ENCODE measurements around the gene SERPINA9.

DNA sequence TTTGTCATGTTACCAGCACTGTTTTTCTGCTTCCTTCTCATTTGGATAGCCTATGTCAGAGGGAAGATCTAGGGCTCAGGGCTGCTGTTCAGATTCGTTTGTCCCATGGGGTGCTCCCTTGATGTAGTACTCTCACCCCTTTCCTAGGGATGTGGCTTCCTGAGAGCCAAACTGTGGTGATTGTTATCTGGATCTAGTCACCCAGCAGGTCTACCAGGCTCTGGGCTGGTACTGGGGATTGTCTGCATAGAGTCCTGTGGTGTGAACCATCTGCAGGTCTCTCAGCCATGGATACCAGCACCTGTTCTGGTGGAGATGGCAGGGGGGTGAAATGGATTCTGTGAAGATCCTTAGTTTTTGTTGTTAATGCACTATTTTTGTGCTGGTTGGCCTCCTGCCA is 17.9 kb downstream of the SERPINA9 start:
- TF ChIP-seq, protein P1, sequence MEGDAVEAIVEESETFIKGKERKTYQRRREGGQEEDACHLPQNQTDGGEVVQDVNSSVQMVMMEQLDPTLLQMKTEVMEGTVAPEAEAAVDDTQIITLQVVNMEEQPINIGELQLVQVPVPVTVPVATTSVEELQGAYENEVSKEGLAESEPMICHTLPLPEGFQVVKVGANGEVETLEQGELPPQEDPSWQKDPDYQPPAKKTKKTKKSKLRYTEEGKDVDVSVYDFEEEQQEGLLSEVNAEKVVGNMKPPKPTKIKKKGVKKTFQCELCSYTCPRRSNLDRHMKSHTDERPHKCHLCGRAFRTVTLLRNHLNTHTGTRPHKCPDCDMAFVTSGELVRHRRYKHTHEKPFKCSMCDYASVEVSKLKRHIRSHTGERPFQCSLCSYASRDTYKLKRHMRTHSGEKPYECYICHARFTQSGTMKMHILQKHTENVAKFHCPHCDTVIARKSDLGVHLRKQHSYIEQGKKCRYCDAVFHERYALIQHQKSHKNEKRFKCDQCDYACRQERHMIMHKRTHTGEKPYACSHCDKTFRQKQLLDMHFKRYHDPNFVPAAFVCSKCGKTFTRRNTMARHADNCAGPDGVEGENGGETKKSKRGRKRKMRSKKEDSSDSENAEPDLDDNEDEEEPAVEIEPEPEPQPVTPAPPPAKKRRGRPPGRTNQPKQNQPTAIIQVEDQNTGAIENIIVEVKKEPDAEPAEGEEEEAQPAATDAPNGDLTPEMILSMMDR (optimal IDR thresholded peaks at IDR 0.05 in 1 of 3, IDR thresholded peaks at IDR 0.05 in 1 of 3, conservative IDR thresholded peaks at IDR 0.05 in 1 of 3; ENCODE audit: extremely low read depth in 1 of 3, insufficient read depth in 2 of 3, low read length in 3 of 3): no peak
- no peak for TF ChIP-seq EZH2 (IDR thresholded peaks at IDR 0.05; ENCODE audit: low read length)
